ENCODE measurements around the gene XIRP2.

The XIRP2 gene

DNA sequence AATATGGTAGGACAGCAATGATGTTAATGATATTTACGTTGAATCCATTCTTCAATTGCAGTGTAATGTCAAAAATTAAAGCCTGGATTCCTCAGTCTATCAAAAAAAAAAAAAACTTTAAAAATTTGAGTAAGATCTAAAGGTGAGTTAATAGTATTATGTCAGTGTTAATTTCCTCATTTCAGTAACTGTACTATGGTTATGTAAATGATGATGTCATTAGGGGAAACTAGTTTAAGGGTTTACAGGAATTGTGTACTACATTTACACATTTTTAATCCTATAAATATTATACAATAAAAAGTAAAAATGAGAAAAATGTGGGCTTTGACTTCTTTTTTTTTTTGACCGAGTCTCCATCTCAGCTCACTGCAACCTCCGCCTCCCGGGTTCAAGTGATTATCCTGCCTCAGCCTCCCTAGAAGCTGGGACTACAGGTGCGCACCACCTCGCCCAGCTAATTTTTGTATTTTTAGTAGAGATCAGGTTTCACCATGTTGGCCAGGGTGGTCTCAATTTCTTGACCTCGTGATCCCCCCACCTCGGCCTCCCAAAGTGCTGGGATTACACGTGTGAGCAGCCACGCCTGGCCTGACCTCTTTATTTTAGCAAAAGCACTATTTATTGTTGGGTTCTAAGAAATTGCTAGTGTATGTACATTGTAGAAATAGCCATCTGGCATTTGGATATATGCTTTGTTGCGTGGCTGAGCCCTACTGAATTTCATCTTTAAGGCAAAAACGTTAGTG is 106.5 kb downstream of the XIRP2 start:
- no peak overlapping the region for H3K27ac ChIP-seq
- TF ChIP-seq, protein P1, sequence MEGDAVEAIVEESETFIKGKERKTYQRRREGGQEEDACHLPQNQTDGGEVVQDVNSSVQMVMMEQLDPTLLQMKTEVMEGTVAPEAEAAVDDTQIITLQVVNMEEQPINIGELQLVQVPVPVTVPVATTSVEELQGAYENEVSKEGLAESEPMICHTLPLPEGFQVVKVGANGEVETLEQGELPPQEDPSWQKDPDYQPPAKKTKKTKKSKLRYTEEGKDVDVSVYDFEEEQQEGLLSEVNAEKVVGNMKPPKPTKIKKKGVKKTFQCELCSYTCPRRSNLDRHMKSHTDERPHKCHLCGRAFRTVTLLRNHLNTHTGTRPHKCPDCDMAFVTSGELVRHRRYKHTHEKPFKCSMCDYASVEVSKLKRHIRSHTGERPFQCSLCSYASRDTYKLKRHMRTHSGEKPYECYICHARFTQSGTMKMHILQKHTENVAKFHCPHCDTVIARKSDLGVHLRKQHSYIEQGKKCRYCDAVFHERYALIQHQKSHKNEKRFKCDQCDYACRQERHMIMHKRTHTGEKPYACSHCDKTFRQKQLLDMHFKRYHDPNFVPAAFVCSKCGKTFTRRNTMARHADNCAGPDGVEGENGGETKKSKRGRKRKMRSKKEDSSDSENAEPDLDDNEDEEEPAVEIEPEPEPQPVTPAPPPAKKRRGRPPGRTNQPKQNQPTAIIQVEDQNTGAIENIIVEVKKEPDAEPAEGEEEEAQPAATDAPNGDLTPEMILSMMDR (IDR thresholded peaks at IDR 0.05) = no peak
- H3K4me2 ChIP-seq (ENCODE audit: low read length) = no peak overlapping the region
- H3K36me3 ChIP-seq (ENCODE audit: control insufficient read depth, insufficient read depth, low read length) = no peaks in the 10 kb centered on the region
- H3K4me3 ChIP-seq (ENCODE audit: low read depth, low read length) = no peak overlapping the region
- no peaks in the 10 kb centered on the region for H3K27me3 ChIP-seq (ENCODE audit: control insufficient read depth, insufficient read depth, low read length)
- no peak overlapping the region for H3K9ac ChIP-seq
- H2AFZ ChIP-seq = no peak overlapping the region
- H3K4me1 ChIP-seq = no peaks in the 10 kb centered on the region
- H3K9me3 ChIP-seq (ENCODE audit: control insufficient read depth, low read length) = no peaks in the 10 kb centered on the region
- H3K79me2 ChIP-seq = no peaks in the 10 kb centered on the region

DNA sequence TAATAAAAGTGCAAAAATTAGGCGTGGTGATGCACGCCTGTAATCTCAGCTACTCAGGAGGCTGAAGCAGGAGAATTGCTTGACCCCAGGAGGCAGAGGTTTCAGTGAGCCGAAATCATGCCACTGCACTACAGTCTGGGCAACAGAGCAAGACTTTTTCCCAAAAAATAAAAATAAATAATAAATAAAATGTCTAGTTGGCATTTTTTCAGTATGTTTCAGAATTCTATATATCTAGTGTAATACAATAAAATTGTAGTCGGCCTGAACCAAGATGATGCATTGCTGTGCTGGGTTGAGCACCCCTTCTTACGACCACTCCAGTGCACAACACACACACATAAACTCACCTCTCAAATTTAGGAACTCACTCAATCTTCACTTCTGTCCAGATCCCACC is 108.2 kb downstream of the XIRP2 start:
- TF ChIP-seq, protein P1 (IDR thresholded peaks at IDR 0.05) = no peak
- Histone ChIP-seq H3K4me3 (ENCODE audit: low read depth, low read length) (no peak overlapping the region), H3K4me1 (no peaks in the 10 kb centered on the region), H2AFZ (no peak overlapping the region), H3K27me3 (ENCODE audit: control insufficient read depth, insufficient read depth, low read length) (no peaks in the 10 kb centered on the region), H3K36me3 (ENCODE audit: control insufficient read depth, insufficient read depth, low read length) (no peaks in the 10 kb centered on the region), H3K4me2 (ENCODE audit: low read length) (no peak overlapping the region), H3K9me3 (ENCODE audit: control insufficient read depth, low read length) (no peaks in the 10 kb centered on the region), H3K27ac (no peak overlapping the region), H3K9ac (no peak overlapping the region), H3K79me2 (no peaks in the 10 kb centered on the region)

DNA sequence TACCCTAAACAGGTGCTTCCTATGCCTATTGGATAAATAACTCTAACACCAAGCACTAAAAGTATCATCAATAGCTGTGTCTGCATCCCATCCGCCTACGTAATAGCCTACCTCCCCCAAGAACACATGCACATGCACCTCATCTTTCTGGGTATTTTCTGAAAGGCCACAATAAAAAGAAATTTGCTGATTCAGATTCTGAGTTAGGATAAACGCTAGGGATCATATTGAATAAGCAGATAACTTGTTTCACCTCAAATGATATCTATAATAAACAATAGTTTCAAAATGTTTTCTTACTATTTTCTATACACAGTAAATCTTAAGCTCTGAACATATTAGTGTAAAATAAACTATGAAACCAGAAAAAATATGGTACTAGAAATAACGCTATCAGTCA is 112.9 kb downstream of the XIRP2 start:
- H3K27me3 ChIP-seq (ENCODE audit: control insufficient read depth, insufficient read depth, low read length) = no peaks in the 10 kb centered on the region
- H3K36me3 ChIP-seq (ENCODE audit: control insufficient read depth, insufficient read depth, low read length) = no peaks in the 10 kb centered on the region
- H3K79me2 ChIP-seq = no peaks in the 10 kb centered on the region
- no peak overlapping the region for H2AFZ ChIP-seq
- H3K4me2 ChIP-seq (ENCODE audit: low read length) = no peak overlapping the region
- no peak overlapping the region for H3K4me3 ChIP-seq (ENCODE audit: low read depth, low read length)
- H3K9ac ChIP-seq = no peak overlapping the region
- TF ChIP-seq, protein P1 (IDR thresholded peaks at IDR 0.05) = no peak
- H3K27ac ChIP-seq = no peak overlapping the region
- H3K9me3 ChIP-seq (ENCODE audit: control insufficient read depth, low read length) = no peaks in the 10 kb centered on the region
- H3K4me1 ChIP-seq = no peaks in the 10 kb centered on the region

DNA sequence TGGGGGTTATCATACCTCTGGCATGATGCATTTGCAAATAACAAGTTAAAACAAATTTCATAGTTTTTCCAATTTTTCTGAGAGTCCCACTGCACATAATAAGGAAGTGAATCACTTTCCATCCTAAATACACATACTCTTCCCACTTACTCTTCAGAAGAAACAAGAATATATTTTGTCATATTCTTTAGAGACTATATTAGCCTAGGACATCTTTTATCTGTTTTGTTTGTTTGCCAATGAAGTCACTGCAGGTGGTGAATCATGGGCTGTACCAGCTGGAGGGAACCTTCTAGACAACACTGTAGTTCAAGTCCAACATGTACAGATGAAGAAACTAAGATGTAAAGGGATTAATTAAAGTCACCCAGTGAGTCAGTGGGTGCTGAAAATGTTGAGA is 116.8 kb downstream of the XIRP2 start:
- Histone ChIP-seq H3K9ac (no peak overlapping the region), H3K36me3 (ENCODE audit: control insufficient read depth, insufficient read depth, low read length) (no peaks in the 10 kb centered on the region), H3K27ac (no peak overlapping the region), H3K27me3 (ENCODE audit: control insufficient read depth, insufficient read depth, low read length) (no peaks in the 10 kb centered on the region), H3K4me1 (no peaks in the 10 kb centered on the region), H3K4me2 (ENCODE audit: low read length) (no peak overlapping the region), H2AFZ (no peak overlapping the region), H3K4me3 (ENCODE audit: low read depth, low read length) (no peak overlapping the region), H3K79me2 (no peaks in the 10 kb centered on the region), H3K9me3 (ENCODE audit: control insufficient read depth, low read length) (no peaks in the 10 kb centered on the region)
- TF ChIP-seq, protein P1 (IDR thresholded peaks at IDR 0.05) = no peak

DNA sequence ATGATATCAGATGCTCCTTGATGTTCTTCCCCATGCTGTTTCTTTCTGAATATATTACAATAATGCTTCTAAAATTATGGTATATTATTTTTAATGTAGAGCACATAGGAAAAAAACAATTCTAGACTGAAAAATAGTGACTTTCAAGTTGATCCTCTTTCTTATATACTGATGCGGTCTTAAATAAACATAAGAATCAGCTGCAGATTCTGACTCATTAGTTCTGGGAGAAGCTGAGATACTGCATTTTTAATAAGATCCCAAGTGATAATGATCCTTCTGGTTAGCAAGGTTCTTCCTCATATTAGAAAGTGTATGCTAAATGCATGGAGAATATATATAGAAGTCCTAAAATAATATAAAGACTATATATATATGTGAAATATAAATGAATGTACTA is 124.9 kb downstream of the XIRP2 start:
- Histone ChIP-seq H3K9ac (no peak overlapping the region), H3K4me3 (ENCODE audit: low read depth, low read length) (no peak overlapping the region), H3K36me3 (ENCODE audit: control insufficient read depth, insufficient read depth, low read length) (no peaks in the 10 kb centered on the region), H3K27me3 (ENCODE audit: control insufficient read depth, insufficient read depth, low read length) (no peaks in the 10 kb centered on the region), H3K4me1 (no peaks in the 10 kb centered on the region), H3K9me3 (ENCODE audit: control insufficient read depth, low read length) (no peaks in the 10 kb centered on the region), H3K79me2 (no peaks in the 10 kb centered on the region), H3K4me2 (ENCODE audit: low read length) (no peak overlapping the region), H2AFZ (no peak overlapping the region), H3K27ac (no peak overlapping the region)
- TF ChIP-seq, protein P1 (IDR thresholded peaks at IDR 0.05) = no peak
